GM06990 (cell line): ENCODE measurements around the gene KRTAP4-2.

Source experiments
- DNase-seq: peaks from one replicate; pipeline ENCODE4 v3.0.0-alpha.2; 2011; ENCODE audit not compliant: insufficient read length; ENCODE audit errors: extremely low read depth
- H3K27me3 ChIP-seq: replicated peaks from 2 replicates; pipeline ENCODE4 v1.6.0; 2011; ENCODE audit warnings: low read length; ENCODE audit not compliant: control insufficient read depth, insufficient read depth
- H3K36me3 ChIP-seq: 2 replicates; pipeline ENCODE4 v1.5.1; 2011; ENCODE audit warnings: low read length; ENCODE audit not compliant: control insufficient read depth, insufficient read depth
- H3K4me3 ChIP-seq: replicated peaks from 2 replicates; pipeline ENCODE4 v1.5.1; 2011; ENCODE audit warnings: low read depth, mild to moderate bottlenecking, control low read depth, low read length
- TF ChIP-seq, protein P1 (sequence below): IDR thresholded peaks from 2 replicates; pipeline ENCODE4 v1.5.1; 2011; ENCODE audit warnings: low read length, control low read depth, mild to moderate bottlenecking, inconsistent platforms; ENCODE audit not compliant: insufficient read depth, poor library complexity, severe bottlenecking

The KRTAP4-2 gene

DNA sequence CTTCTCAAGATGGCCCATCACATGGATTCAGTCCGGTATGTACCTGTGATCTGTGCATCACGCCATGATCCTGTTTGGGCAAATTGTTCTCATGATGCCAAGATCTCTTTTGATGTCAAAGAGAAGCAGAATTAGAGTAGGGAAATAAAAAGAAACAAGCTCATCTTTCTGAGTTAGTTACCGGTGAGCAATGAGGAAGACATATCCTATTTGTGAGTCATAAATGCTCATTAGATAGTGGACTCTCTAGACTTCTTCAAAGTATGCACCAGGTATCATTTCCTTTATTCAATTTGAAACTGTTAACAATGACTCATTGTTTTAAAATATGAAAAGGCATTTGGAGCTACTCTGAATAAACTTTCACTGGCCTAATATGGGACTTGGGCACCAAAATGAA, 46.0 kb downstream of the KRTAP4-2 start:
- Histone ChIP-seq H3K27me3 (no peaks in the 10 kb centered on the region), H3K4me3 (no peak overlapping the region), H3K36me3 (no peaks in the 10 kb centered on the region)
- TF ChIP-seq, protein P1, sequence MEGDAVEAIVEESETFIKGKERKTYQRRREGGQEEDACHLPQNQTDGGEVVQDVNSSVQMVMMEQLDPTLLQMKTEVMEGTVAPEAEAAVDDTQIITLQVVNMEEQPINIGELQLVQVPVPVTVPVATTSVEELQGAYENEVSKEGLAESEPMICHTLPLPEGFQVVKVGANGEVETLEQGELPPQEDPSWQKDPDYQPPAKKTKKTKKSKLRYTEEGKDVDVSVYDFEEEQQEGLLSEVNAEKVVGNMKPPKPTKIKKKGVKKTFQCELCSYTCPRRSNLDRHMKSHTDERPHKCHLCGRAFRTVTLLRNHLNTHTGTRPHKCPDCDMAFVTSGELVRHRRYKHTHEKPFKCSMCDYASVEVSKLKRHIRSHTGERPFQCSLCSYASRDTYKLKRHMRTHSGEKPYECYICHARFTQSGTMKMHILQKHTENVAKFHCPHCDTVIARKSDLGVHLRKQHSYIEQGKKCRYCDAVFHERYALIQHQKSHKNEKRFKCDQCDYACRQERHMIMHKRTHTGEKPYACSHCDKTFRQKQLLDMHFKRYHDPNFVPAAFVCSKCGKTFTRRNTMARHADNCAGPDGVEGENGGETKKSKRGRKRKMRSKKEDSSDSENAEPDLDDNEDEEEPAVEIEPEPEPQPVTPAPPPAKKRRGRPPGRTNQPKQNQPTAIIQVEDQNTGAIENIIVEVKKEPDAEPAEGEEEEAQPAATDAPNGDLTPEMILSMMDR = no peak
- no peak for DNase-seq
